ENCODE results near the gene TBL1Y. TPM values are rescaled to one million over a fixed set of nuclear protein-coding genes. Genes with fewer than 3 reads are reported as not detected.
"Not testable (repeated sequence)": the region's sequence is repeated elsewhere in the genome, so short reads cannot be mapped to it uniquely, and the experiment has no call there.

The TBL1Y gene
- total and polyA plus RNA-seq, 8 donors: 0.08 to 1.3 (median 0.35) TPM; not detected in 4

DNA sequence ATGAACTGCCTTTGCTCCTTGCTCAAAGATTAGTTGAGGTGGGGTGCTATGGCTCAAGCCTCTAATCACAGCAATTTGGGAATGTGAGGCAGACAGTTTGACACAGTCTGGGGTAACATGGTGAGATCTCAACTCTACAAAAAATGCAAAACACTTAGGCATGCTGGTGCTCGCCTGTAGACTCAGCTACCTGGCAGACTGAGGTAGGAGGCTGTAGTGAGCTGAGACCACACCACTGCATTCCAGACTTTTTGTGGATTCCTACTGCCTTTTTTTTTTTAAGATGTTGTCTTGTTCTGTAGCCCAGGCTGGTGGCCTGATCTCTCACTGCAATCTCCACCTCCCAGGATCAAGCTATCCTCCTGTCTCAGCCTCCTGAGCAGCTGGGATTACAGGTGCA lies 2.9 kb upstream of the TBL1Y start:
- TF ChIP-seq, protein P1, sequence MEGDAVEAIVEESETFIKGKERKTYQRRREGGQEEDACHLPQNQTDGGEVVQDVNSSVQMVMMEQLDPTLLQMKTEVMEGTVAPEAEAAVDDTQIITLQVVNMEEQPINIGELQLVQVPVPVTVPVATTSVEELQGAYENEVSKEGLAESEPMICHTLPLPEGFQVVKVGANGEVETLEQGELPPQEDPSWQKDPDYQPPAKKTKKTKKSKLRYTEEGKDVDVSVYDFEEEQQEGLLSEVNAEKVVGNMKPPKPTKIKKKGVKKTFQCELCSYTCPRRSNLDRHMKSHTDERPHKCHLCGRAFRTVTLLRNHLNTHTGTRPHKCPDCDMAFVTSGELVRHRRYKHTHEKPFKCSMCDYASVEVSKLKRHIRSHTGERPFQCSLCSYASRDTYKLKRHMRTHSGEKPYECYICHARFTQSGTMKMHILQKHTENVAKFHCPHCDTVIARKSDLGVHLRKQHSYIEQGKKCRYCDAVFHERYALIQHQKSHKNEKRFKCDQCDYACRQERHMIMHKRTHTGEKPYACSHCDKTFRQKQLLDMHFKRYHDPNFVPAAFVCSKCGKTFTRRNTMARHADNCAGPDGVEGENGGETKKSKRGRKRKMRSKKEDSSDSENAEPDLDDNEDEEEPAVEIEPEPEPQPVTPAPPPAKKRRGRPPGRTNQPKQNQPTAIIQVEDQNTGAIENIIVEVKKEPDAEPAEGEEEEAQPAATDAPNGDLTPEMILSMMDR (IDR thresholded peaks at IDR 0.05): no peak
- TF ChIP-seq POLR2AphosphoS5 (IDR thresholded peaks at IDR 0.05) (no peak), EP300 (IDR thresholded peaks at IDR 0.05) (no peak), POLR2A (IDR thresholded peaks at IDR 0.05) (no peak)
- H3K4me3 ChIP-seq: no peak overlapping the region
- 83 to 95% (median 90%) methylated on average over 1 of the region's 1 CpG; no CpG with 5 or more reads in 2 of the 5 donors for WGBS, 5 donors
- H3K36me3 ChIP-seq: no peaks in the 10 kb centered on the region
- no peaks in the 10 kb centered on the region for H3K9me3 ChIP-seq
- no peak overlapping the region for H3K27ac ChIP-seq
- intact Hi-C loops (cut with DNase I; ENCODE audit: low total_unique reads): no loop called here
- H3K27me3 ChIP-seq: peaks cover 0 to 25% (median 0%) of the 10 kb centered on the region in 3 donors
- H3K4me1 ChIP-seq: peaks cover 0 to 11% (median 0%) of the 10 kb centered on the region in 4 donors
- no peak for DNase-seq

DNA sequence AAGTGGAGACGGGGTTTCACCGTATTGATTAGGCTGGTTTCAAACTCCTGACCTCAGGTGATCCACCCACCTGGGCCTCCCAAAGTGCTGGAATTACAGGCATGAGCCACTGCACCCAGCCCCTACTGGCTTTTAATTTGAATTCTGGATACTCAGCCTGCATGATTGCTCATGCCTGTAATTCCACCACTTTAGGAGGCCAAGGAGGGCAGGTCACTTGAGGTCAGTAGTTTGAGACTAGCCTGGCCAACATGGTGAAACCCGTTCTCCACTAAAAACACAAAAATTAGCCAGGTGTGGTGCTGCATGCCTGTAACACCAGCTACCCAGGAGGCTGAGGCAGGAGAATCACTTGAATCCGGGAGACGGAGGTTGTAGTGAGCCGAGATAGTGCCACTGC lies 2.5 kb upstream of the TBL1Y start:
- H3K27me3 ChIP-seq: peaks cover 0 to 25% (median 0%) of the 10 kb centered on the region in 3 donors
- H3K9me3 ChIP-seq; H3K27ac ChIP-seq; intact Hi-C loops (cut with DNase I; ENCODE audit: low total_unique reads); DNase-seq; H3K36me3 ChIP-seq; H3K4me3 ChIP-seq: not testable (repeated sequence)
- peaks cover 0 to 11% (median 0%) of the 10 kb centered on the region in 4 donors for H3K4me1 ChIP-seq
- WGBS, 5 donors: 39 to 62% (median 51%) methylated on average over 6 of the region's 6 CpGs; no CpG with 5 or more reads in 2 of the 5 donors

GRCh38 chrY:6909118-6909521 lies 1.4 kb upstream of the TBL1Y start:
- H3K27me3 ChIP-seq: peaks cover 0 to 25% (median 0%) of the 10 kb centered on the region in 3 donors
- DNase-seq: no peak
- no peaks in the 10 kb centered on the region for H3K36me3 ChIP-seq
- no peak for TF ChIP-seq POLR2AphosphoS5 (IDR thresholded peaks at IDR 0.05)
- TF ChIP-seq, protein P1 (IDR thresholded peaks at IDR 0.05): no peak
- no peak for TF ChIP-seq POLR2A (IDR thresholded peaks at IDR 0.05)
- no peak for TF ChIP-seq EP300 (IDR thresholded peaks at IDR 0.05)
- H3K9me3 ChIP-seq: no peaks in the 10 kb centered on the region
- intact Hi-C loops (cut with DNase I; ENCODE audit: low total_unique reads): no loop called here
- H3K4me3 ChIP-seq: no peak overlapping the region
- H3K27ac ChIP-seq: no peak overlapping the region
- H3K4me1 ChIP-seq: peaks cover 0 to 11% (median 0%) of the 10 kb centered on the region in 4 donors
- WGBS, 5 donors: 0 to 1% (median 0%) methylated on average over 13 to 14 of the region's 14 CpGs; no CpG with 5 or more reads in 2 of the 5 donors

DNA sequence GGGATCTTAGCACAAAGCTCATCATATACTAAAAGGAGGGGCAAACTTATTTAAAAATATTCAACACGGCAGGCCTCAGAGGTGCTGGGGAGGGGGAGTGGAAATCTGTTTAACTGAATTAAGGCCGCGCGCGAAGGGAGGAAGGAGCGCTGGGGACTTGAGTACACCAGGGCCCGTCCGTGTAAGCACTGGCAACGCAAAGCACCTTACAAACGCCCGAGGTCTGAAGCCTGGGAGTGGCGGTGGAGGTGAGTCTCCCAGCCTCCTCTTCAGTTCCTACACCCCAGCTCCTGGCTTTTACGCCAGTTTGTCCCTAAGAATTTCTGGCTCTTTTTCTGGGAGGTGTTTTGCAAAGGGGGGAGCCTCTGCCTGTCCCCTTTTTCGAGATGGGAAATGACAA lies 641 bp upstream of the TBL1Y start:
- Histone ChIP-seq H3K4me1 (peaks cover 0 to 11% (median 0%) of the 10 kb centered on the region in 4 donors), H3K27me3 (peaks cover 0 to 25% (median 0%) of the 10 kb centered on the region in 3 donors), H3K4me3 (peak overlapping the region in 2 of 4 donors; percentile 48 to 55), H3K27ac (peak overlapping the region in 2 of 5 donors; percentile 37 to 57), H3K9me3 (no peaks in the 10 kb centered on the region), H3K36me3 (no peaks in the 10 kb centered on the region)
- DNase-seq: no peak
- TF ChIP-seq, protein P1 (IDR thresholded peaks at IDR 0.05): no peak
- no peak for TF ChIP-seq EP300 (IDR thresholded peaks at IDR 0.05)
- TF ChIP-seq POLR2A (IDR thresholded peaks at IDR 0.05): no peak
- no peak for TF ChIP-seq POLR2AphosphoS5 (IDR thresholded peaks at IDR 0.05)
- WGBS, 5 donors: 0 to 3% (median 3%) methylated on average over 12 to 14 of the region's 14 CpGs; no CpG with 5 or more reads in 2 of the 5 donors
- intact Hi-C loops (cut with DNase I; ENCODE audit: low total_unique reads): no loop called here

DNA sequence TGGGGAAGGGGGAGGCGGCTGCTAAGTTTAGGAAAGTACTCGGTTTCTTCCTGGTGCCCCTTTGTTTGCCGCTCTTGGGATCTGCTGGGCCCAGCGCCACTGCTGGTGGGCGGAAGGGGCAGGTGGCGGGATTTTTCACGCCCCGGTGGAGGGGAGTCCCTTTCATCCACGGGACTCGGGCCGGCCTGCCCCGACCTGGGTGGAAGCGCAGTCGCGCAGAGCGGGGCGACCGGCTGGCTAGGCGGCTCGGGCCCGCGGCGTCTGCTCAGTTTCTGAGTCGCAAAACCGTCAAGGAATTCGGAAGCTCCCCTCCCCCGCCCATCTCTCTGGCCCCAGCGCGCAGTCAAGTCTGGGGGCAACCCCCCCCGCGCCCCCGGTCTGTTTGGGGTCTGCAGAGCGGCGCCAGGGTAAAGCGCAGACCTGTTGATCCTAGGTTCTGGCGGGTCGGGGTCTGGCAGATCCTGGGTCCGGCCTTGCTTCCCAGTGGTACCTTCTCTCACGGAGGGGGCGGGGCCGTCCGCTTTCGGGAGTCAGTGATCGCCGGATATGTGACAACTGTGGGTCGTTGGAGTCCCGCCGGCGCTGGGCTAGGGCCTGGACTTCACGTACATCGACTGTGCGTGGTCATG lies 870 bp downstream of the TBL1Y start, which contains the start of gene AMELY:
TSS of gene AMELY (minus strand) at position 500 of the 629 bp plus-strand sequence. CDS start 39,144 bp downstream, outside the sequence.
- peaks cover 0 to 11% (median 0%) of the 10 kb centered on the region in 4 donors for H3K4me1 ChIP-seq
- intact Hi-C loops (cut with DNase I; ENCODE audit: low total_unique reads): no loop called here
- no peaks in the 10 kb centered on the region for H3K9me3 ChIP-seq
- TF ChIP-seq POLR2A (IDR thresholded peaks at IDR 0.05): no peak
- TF ChIP-seq, protein P1 (IDR thresholded peaks at IDR 0.05): no peak
- peak within 1 kb of the TSS in 2 of 5 donors; percentile 57 to 63 for H3K27ac ChIP-seq
- WGBS, 5 donors: 0 to 2% (median 2%) methylated on average over 1 to 52 of the region's 52 CpGs; no CpG with 5 or more reads in 2 of the 5 donors
- peak within 1 kb of the TSS in 2 of 4 donors; percentile 48 to 55 for H3K4me3 ChIP-seq
- H3K27me3 ChIP-seq: peaks cover 0 to 25% (median 0%) of the 10 kb centered on the region in 3 donors
- DNase-seq: no peak
- H3K36me3 ChIP-seq: no peaks in the 10 kb centered on the region

Data from stomach (tissue), 9 donors.